Gastrocnemius medialis (tissue), 4 donors: ENCODE measurements around the gene ATP10B. TPM values are rescaled to one million over a fixed set of nuclear protein-coding genes. Genes with fewer than 3 reads are reported as not detected.

Experiments used
- ATAC-seq, 2 donors: fragments of 150-250 bp; one replicate each; pipeline ENCODE4 v1.9.1; 2016
- DNase-seq, 2 donors: peaks; one replicate each; pipeline ENCODE4 v3.0.0-alpha.2; 2019
- H3K27ac ChIP-seq, 4 donors: fragments of 200-600 bp; sonication (generic); 1 replicate in 1 of 4; 2 replicates in 3 of 4; pipeline ENCODE4 v1.5.1; 2016 to 2018; ENCODE audit warnings: mild to moderate bottlenecking in 2 of 4, moderate library complexity in 1 of 4
- H3K27me3 ChIP-seq, 3 donors: fragments of 200-600 bp; sonication (generic) in 2 of 3; 1 replicate in 1 of 3; 2 replicates in 2 of 3; pipeline versions ENCODE4 v1.5.1 to v1.6.0; 2016 to 2019; ENCODE audit warnings: mild to moderate bottlenecking in 1 of 3, moderate library complexity in 1 of 3
- H3K36me3 ChIP-seq, 2 donors: fragments of 200-600 bp; sonication (generic) in 1 of 2; one replicate each; pipeline ENCODE4 v1.5.1; 2017 to 2018
- H3K4me1 ChIP-seq, 2 donors: fragments of 200-600 bp; sonication (generic) in 1 of 2; one replicate each; pipeline ENCODE4 v1.5.1; 2016 to 2017; ENCODE audit warnings: mild to moderate bottlenecking in 2 of 2
- H3K4me3 ChIP-seq, 4 donors: fragments of 200-600 bp; sonication (generic) in 3 of 4; 1 replicate in 1 of 4; 2 replicates in 3 of 4; pipeline ENCODE4 v1.5.1; 2016 to 2019; ENCODE audit warnings: mild to moderate bottlenecking in 2 of 4
- H3K9me3 ChIP-seq, 3 donors: fragments of 200-600 bp; sonication (generic) in 2 of 3; 1 replicate in 1 of 3; 2 replicates in 2 of 3; pipeline ENCODE4 v1.5.1; 2016 to 2019
- CTCF ChIP-seq, 5 experiments: fragments of 450-650 bp in 3 of 5; fragments of 200-600 bp in 2 of 5; sonication (generic) in 2 of 5; IDR thresholded peaks in 4 of 5; conservative IDR thresholded peaks in 1 of 5; 1 replicate in 4 of 5; 2 replicates in 1 of 5; pipeline ENCODE4 v1.5.1; 2016 to 2019; ENCODE audit warnings: antibody characterized with exemption in 5 of 5, mild to moderate bottlenecking in 3 of 5, moderate library complexity in 3 of 5
- POLR2A ChIP-seq, 2 donors: fragments of 450-650 bp; IDR thresholded peaks; one replicate each; pipeline ENCODE4 v1.6.1; 2017; ENCODE audit warnings: antibody characterized with exemption in 2 of 2, mild to moderate bottlenecking in 2 of 2, moderate library complexity in 2 of 2
- in situ Hi-C, 4 donors: fragments of 200-750 bp; cut with MboI; loops; one replicate each; pipeline versions ENCODE4 v1.15.0 to v1.8.0; 2017; ENCODE audit warnings: low sequenced_read_pairs in 4 of 4
- intact Hi-C: fragments of 100-400 bp; cut with DNase I; formaldehyde crosslinking; loops from one replicate; pipeline ENCODE4 v1.15.1; 2023; ENCODE audit warnings: low total_unique reads
- total RNA-seq, 4 donors: library from RNA; depleted of rRNA; stranded (reverse); fragments of >200 nt; gene quantifications; one replicate each; pipeline versions ENCODE4 v1.1.0 to v1.2.3, GENCODE V29; 2016

The ATP10B gene
- total RNA-seq, 4 donors from 2014 or later: 0.63 TPM; not detected in 3

- no peaks in the 10 kb centered on the region for H3K36me3 ChIP-seq
- in situ Hi-C loops: no loop called here
- intact Hi-C loops: no loop called here
- TF ChIP-seq POLR2A (IDR thresholded peaks at IDR 0.05): no peak
- TF ChIP-seq CTCF (IDR thresholded peaks at IDR 0.05 in 4 of 5, conservative IDR thresholded peaks at IDR 0.05 in 1 of 5): no peak
- no peaks in the 10 kb centered on the region for H3K4me1 ChIP-seq
- H3K27me3 ChIP-seq: no peaks in the 10 kb centered on the region
- no peak overlapping the region for H3K4me3 ChIP-seq
- ATAC-seq: no peak
- no peaks in the 10 kb centered on the region for H3K9me3 ChIP-seq
- no peak overlapping the region for H3K27ac ChIP-seq
- no peak for DNase-seq
Measured at GRCh38 chr5:160555971-160556631, 295.9 kb downstream of the ATP10B start.

GRCh38 chr5:160555581-160555970 is 296.4 kb downstream of the ATP10B start:
- ATAC-seq: no peak
- DNase-seq: no peak
- Histone ChIP-seq H3K9me3 (no peaks in the 10 kb centered on the region), H3K4me1 (no peaks in the 10 kb centered on the region), H3K4me3 (no peak overlapping the region), H3K36me3 (no peaks in the 10 kb centered on the region), H3K27me3 (no peaks in the 10 kb centered on the region), H3K27ac (no peak overlapping the region)
- intact Hi-C loops (no loop called here), in situ Hi-C loops (no loop called here)
- no peak for TF ChIP-seq POLR2A (IDR thresholded peaks at IDR 0.05)
- TF ChIP-seq CTCF (IDR thresholded peaks at IDR 0.05 in 4 of 5, conservative IDR thresholded peaks at IDR 0.05 in 1 of 5): no peak

GRCh38 chr5:160550075-160550474 is 301.9 kb downstream of the ATP10B start:
- in situ Hi-C loops (no loop called here), intact Hi-C loops (no loop called here)
- no peaks in the 10 kb centered on the region for H3K27me3 ChIP-seq
- ATAC-seq (no peak), DNase-seq (no peak)
- no peaks in the 10 kb centered on the region for H3K9me3 ChIP-seq
- no peak overlapping the region for H3K4me3 ChIP-seq
- no peaks in the 10 kb centered on the region for H3K4me1 ChIP-seq
- H3K36me3 ChIP-seq: no peaks in the 10 kb centered on the region
- no peak for TF ChIP-seq POLR2A (IDR thresholded peaks at IDR 0.05)
- no peak for TF ChIP-seq CTCF (IDR thresholded peaks at IDR 0.05 in 4 of 5, conservative IDR thresholded peaks at IDR 0.05 in 1 of 5)
- H3K27ac ChIP-seq: no peak overlapping the region

- TF ChIP-seq CTCF (IDR thresholded peaks at IDR 0.05 in 4 of 5, conservative IDR thresholded peaks at IDR 0.05 in 1 of 5) (no peak), POLR2A (IDR thresholded peaks at IDR 0.05) (no peak)
- Histone ChIP-seq H3K27me3 (no peaks in the 10 kb centered on the region), H3K27ac (no peak overlapping the region), H3K9me3 (no peaks in the 10 kb centered on the region), H3K4me1 (no peaks in the 10 kb centered on the region), H3K36me3 (no peaks in the 10 kb centered on the region), H3K4me3 (no peak overlapping the region)
- in situ Hi-C loops: no loop called here
- intact Hi-C loops: no loop called here
- ATAC-seq (no peak), DNase-seq (no peak)
Measured at GRCh38 chr5:160548949-160549645, 302.9 kb downstream of the ATP10B start.
